IPS-NIHi11 (cell line): ENCODE results near the gene COL5A2.

Source experiments
- DNase-seq: peaks from one replicate; pipeline ENCODE4 v3.0.0; 2012; ENCODE audit warnings: mixed read lengths, low spot score

COL5A2 gene

GRCh38 chr2:189179570-189179950, at the start of gene COL5A2:
Gene COL5A2, minus strand, starts transcription at chr2:189179761. Its CDS starts 157 bp downstream, at chr2:189179604.
- peak; percentile 35 for DNase-seq

- DNase-seq, result no peak
These were observed 46.5 kb upstream of the COL5A2 start for GRCh38 chr2:189226017-189226416.

- no peak for DNase-seq
These were observed 45.5 kb upstream of the COL5A2 start for GRCh38 chr2:189225032-189225431.

- peak; percentile 23 for DNase-seq
These were observed 43.0 kb upstream of the COL5A2 start for GRCh38 chr2:189222468-189223105.

- no peak for DNase-seq
These were observed 42.4 kb upstream of the COL5A2 start for GRCh38 chr2:189221811-189222467.

- no peak for DNase-seq
These were observed 38.7 kb upstream of the COL5A2 start for GRCh38 chr2:189218236-189218635.

GRCh38 chr2:189217541-189217940, 38.0 kb upstream of the COL5A2 start:
- peak; percentile 74 for DNase-seq

GRCh38 chr2:189217051-189217450, 37.5 kb upstream of the COL5A2 start:
- DNase-seq, result no peak

GRCh38 chr2:189214484-189214883, 34.9 kb upstream of the COL5A2 start:
- no peak for DNase-seq

GRCh38 chr2:189213250-189213649, 33.7 kb upstream of the COL5A2 start:
- no peak for DNase-seq

GRCh38 chr2:189210250-189211087, 30.9 kb upstream of the COL5A2 start:
- peak; percentile 21 for DNase-seq

GRCh38 chr2:189208254-189208653, 28.7 kb upstream of the COL5A2 start:
- no peak for DNase-seq

- no peak for DNase-seq
These were observed 24.9 kb upstream of the COL5A2 start for GRCh38 chr2:189204322-189204941.

GRCh38 chr2:189203177-189203799, 23.7 kb upstream of the COL5A2 start:
- no peak for DNase-seq

- DNase-seq, result no peak
These were observed 20.2 kb upstream of the COL5A2 start for GRCh38 chr2:189199797-189200196.

GRCh38 chr2:189192766-189193165, 13.2 kb upstream of the COL5A2 start:
- no peak for DNase-seq

- DNase-seq, result no peak
These were observed 12.2 kb upstream of the COL5A2 start for GRCh38 chr2:189191766-189192165.

- no peak for DNase-seq
These were observed 11.1 kb upstream of the COL5A2 start for GRCh38 chr2:189190685-189191084.

- no peak for DNase-seq
These were observed 8.7 kb upstream of the COL5A2 start for GRCh38 chr2:189188115-189188805.

GRCh38 chr2:189183170-189183569, 3.6 kb upstream of the COL5A2 start:
- DNase-seq, result no peak

- DNase-seq, result no peak
These were observed 2.1 kb upstream of the COL5A2 start for GRCh38 chr2:189181706-189182105.
